ENCODE data around the gene FAM204A.

Gene FAM204A

DNA sequence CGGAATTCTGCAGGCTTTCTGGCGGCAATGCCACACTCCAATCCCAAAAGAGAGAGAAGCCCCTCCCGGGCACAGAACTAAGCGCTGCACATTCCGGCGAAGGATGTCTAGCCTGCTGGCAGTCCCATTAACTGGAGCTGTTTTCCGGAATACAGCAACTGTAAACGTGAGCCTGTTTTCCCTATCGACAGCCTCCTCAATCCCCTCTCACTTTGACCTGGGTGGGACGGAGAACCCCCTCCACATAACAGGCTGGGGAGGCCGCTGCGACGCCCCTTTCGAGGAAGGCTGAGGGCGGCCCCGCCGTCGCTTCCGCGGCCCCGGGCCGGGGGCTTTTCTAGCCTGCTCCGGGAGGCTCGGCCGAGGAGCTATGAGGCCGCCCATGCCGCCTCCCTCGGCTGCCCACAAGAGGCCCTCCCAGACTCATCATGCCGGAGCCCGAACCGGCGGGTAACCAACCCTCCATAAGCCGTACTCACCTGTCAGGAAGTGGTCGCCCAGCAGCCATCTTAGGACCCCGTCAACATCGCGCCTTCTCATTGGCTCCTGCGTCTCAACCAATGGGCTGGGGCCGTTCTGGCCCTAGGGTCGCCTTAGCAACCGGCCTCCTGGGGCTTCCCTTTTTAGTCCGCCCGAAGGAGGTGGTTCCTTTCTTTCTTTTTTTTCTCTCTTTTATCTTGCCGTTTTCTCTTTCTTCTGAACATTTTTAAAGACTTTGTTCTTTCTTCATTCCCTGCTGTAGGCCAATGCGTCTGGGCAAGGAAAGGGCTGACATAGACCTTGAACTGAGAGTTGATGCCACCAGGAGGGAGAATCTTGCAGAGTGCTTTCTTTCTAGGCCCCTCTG lies at the start of gene FAM204A:
FAM204A (minus strand) TSS at position 534 of the 847 bp plus-strand sequence. CDS start 5,909 bp downstream, outside the sequence.
- DNase-seq (ENCODE audit: insufficient read length, low spot score) (peak; percentile 89), FAIRE-seq (peak; percentile 99)

DNA sequence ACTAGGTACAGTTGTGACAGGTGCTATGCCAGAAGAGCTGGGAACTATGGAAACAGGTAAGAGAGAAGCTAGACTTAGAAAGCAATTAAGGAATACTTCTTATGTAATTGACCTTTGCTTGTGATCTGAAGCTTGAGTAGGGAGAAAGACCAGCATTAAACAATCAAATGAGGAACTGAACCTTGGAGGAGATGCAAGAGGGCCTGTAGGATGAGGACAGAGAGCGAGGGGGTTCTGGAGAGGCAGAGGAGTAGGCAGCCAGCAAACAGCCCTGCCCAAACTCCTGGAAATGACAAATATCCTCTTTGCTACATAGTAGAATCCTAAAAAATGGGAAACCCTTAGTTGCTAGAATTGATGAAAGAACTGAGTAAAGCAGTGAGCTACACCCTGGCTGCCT lies 41.6 kb upstream of the FAM204A start:
- no peak for FAIRE-seq
- no peak for DNase-seq (ENCODE audit: insufficient read length, low spot score)

- DNase-seq (ENCODE audit: insufficient read length, low spot score) = no peak
- no peak for FAIRE-seq
Measured at GRCh38 chr10:118383063-118383689, 41.1 kb upstream of the FAM204A start.

DNA sequence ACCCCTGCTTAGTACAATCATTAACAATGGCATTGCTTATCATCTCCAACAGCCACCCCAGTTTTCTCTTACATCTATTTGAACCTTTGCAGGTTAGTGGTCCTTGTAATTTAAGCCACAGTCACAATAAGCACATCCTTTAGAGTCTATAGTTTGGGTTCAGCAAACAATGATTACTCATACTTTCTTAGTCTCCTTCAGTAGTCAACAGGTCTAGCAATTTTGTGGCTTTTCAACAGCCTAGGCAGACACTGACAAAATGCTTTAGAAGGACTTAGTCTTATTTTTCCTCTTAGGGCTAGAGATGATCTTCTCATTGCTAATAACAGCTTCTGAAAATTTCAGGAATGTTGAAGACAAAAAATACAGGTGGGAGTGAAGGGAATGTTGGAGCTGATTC lies 32.3 kb upstream of the FAM204A start:
- FAIRE-seq (no peak), DNase-seq (ENCODE audit: insufficient read length, low spot score) (no peak)

GRCh38 chr10:118373786-118374185 lies 31.7 kb upstream of the FAM204A start:
- no peak for FAIRE-seq
- DNase-seq (ENCODE audit: insufficient read length, low spot score) = no peak

DNA sequence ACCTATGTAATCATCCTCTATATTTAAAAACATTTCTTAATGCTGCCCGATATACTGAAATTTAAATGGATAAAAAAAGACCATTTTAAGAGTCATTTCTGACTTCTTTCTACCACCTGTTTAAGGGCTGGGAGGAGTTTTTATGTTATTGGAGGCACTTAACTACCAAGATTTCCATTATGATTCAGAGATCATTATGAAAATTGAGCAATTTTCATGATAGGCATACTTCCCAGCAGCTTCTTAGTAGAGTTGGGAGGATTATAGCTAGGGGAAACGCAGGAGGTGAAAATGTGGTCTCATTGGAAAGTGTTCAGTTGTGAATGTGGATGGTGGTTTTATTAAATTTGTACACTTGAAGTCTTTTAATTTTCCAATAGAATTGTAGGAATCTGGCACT lies 28.4 kb upstream of the FAM204A start:
- FAIRE-seq = no peak
- DNase-seq (ENCODE audit: insufficient read length, low spot score) = no peak

DNA sequence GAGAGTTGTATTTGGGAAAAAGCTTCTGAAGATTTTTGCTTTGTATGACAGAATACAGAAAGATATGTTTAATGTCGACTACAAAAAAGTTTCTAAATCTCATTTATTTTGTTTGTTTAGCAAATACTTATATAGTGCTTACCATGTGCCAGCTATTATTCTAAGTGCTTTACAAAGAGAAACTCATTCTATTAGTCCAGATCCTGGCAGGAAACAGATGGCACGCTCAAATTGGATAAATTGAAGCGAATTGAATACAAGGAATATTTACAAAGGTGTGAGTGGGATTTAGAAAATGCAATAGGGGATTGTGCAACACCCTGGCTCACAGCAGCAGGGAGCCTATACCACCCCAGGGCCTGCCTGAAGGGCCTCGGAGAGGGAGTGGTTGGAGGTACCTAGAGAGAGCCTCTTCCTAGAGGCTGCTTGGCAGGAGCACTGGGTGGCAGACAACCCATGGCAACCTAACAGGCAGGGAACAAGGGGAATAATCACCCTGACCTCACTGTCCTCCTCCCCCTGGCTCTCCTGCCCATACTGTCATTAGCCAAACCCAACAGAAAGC lies 27.6 kb upstream of the FAM204A start:
- DNase-seq (ENCODE audit: insufficient read length, low spot score) = no peak
- FAIRE-seq = no peak

DNA sequence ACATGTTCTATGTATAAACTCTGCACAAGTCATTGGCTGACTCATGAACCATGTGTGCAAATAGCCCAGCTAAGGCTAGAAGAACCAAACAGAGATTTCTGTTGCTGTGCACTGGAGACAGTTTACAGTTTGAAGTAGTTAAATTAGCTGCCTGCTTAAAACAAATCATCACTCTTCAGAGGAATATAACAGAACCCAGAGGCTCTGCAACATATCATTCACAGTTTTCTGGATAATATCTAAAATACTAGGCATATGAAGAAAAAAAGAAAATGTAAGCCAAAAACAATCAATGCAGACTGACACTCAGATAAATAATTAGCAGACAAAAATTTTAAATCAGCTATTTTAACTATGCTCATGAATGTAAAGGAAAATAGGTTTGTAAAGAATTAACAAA lies 23.6 kb upstream of the FAM204A start:
- no peak for FAIRE-seq
- no peak for DNase-seq (ENCODE audit: insufficient read length, low spot score)

DNA sequence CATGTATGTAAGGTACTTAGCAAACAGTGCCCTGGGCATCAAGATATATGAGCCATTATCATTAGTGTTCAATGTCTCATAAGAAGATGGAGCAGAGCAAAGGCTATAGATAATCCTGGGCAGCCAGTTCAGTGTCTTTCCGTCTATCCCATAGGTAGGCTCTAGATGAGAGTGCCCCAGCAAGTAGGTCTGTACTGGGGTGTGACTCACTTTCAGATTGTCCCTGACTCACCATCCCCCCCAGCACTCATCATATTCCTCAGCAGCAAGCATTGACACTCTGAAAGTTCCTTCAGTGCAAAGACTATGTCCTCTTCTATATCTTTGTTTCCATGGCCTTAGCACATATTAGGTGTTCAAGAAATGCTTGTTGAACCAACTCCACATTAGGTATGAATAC lies 20.0 kb upstream of the FAM204A start:
- no peak for DNase-seq (ENCODE audit: insufficient read length, low spot score)
- no peak for FAIRE-seq

DNA sequence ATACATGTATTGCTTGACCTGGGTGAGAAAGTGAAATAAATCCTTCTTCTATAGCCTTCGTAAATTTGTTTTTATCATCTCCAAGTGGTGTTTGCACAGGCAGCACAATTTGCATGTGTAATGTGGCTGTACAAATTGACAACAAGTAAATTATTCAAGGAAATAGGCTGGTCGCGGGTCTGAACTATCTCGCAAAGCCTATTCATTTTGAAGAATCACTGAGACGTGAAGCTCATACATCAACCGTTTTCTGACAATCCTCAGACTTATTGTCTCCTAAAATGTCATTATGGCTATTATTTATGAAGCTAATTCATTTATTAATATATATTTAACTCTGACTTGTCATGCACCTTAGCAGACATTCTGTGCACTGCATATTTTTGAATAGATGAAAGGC lies 16.2 kb upstream of the FAM204A start:
- DNase-seq (ENCODE audit: insufficient read length, low spot score) (no peak), FAIRE-seq (no peak)

DNA sequence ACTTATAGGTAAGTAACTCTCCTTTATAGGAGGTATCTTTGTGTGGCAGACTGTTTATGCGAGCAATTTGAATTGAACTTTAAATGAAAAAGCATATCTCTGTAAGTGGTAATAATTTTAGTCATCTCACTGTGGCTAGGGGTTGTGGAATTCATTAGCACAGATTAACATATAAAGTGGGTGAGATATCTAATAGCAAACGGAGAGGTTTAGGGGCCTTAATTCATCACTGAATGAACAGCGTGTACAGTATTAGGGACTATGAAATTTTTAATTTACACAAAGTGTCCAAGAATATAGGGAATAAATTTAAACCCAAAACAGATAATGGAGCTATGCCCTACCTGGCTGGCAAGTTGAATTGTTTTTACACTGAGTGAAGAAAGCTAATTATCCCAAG lies 15.7 kb upstream of the FAM204A start:
- no peak for DNase-seq (ENCODE audit: insufficient read length, low spot score)
- FAIRE-seq = no peak

DNA sequence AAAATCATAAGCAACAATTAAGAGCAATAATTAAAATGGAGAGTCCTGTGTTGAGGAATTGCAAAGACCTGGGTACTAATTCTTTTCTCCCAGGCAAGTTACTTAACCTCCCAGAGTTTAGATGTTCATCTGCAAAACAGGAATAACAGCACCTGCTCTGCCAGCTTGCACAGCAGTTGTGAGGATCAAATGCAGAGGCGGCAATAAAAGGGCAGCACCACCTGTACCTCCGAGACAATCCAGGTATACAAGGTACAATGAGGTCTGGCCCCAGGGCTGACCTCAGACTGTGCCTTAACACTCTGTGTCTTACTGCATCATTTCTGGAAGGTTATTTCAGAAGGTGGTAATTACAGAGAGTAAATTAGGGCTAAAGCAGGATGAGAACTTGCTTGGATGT lies 14.5 kb upstream of the FAM204A start:
- FAIRE-seq (no peak), DNase-seq (ENCODE audit: insufficient read length, low spot score) (no peak)

- FAIRE-seq (no peak), DNase-seq (ENCODE audit: insufficient read length, low spot score) (no peak)
Measured at GRCh38 chr10:118355234-118355633, 13.1 kb upstream of the FAM204A start.

- FAIRE-seq = no peak
- DNase-seq (ENCODE audit: insufficient read length, low spot score) = no peak
Measured at GRCh38 chr10:118349235-118349634, 7.1 kb upstream of the FAM204A start.

- no peak for FAIRE-seq
Measured at GRCh38 chr10:118343549-118343948, 1.4 kb upstream of the FAM204A start.

GRCh38 chr10:118343115-118343514 lies 991 bp upstream of the FAM204A start:
- peak; percentile 59 for FAIRE-seq
- DNase-seq (ENCODE audit: insufficient read length, low spot score) = no peak

More at GRCh38 chr10:118343549-118343948, 1.4 kb upstream of the FAM204A start:
- DNase-seq (ENCODE audit: insufficient read length, low spot score) = no peak

DNA sequence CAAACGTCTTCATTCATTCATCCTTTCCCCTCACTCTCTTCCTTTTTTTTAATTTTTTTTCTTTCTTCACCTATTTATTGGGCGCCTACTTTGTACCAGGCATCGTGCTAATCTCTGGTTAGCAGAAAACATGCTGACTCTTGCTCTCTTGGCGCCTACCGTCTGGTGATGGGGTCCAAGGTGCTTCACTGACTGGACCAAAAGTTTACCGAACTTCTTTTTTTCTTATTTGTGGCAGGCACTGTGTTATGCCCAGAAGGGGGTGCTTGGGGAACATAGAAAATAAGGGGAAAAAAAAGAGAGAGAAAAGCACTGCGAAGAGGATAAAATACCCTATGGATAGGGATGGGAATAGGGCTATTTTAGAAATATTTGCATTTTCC lies 505 bp upstream of the FAM204A start:
- DNase-seq (ENCODE audit: insufficient read length, low spot score) = no peak

DNA sequence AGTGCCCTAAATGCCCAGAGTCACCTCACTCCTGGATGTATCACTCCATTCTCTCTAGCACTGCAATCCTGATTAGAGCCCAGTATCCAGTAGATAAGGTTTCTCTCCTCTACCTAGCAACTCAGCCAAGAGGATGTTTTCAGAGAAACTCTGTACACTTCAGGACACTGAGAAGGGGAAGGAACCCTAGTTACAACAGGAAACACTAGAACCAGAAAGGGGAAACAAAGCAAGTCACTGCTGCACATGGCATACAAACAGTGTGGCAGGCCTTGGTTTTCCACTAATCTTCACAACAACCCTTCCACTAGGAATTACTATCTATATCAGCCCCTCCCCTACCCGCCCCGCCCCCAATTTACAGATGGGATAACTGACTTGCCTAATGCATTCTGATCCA lies 1.6 kb downstream of the FAM204A start:
- DNase-seq (ENCODE audit: insufficient read length, low spot score) (no peak), FAIRE-seq (peak; percentile 71)

More for the DNA sequence above, 505 bp upstream of the FAM204A start:
- FAIRE-seq = peak; percentile 35

DNA sequence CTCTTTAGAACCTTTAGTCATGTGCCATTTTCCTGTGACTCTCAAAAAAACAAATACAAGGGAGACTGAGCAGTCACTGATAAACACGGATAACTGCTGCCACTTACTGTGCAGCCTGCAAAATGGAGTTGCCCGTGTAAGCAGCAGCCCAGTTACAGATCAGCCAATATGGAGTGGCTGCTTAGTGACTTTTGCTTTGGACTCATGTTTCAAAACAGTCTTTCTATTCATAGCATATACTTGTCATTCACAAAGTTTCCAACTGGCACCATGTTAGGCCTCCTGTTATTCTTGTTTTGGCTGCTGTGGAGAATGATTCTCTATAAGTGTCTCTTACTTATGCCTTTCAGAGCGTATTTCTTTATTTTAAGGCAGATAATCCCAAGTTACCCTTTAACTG lies 3.0 kb downstream of the FAM204A start:
- FAIRE-seq (no peak), DNase-seq (ENCODE audit: insufficient read length, low spot score) (no peak)

DNA sequence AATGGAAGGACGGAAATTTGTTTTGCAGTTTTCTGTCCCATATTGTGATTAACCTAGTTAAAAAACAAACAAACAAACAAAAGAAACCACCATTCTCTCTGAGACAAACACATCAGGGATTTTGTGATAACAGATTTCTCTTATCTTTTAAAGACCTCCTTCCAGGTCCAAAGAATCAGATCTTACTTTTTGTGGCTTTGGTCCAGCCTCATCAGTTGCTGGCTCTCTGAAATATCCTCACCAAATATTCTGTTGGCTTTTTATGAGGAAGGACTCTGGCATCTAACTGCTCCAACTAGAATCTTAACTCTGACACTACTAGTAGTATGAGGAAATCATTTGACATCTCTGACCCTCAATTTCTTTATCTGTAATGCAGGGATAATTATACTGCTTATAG lies 4.8 kb downstream of the FAM204A start:
- FAIRE-seq (peak; percentile 62), DNase-seq (ENCODE audit: insufficient read length, low spot score) (no peak)

DNA sequence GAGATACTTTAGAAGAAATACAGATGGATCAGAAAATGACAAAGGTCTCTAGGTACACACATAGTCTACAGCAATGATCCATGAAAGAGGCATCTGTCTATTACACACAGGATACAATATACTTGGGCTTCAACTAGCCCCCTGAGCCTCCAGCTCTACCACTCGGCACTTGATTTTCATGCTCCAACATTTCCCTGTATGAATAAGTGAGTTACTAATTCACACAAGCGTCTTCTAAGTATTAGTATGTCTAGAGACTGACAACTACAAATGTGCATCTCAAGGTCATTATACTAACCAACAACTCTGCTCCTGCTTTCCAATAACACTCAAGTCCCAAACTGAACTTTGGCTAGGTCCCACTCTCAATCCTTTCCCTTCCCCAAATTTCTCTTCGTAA lies 8.3 kb downstream of the FAM204A start:
- FAIRE-seq (no peak), DNase-seq (ENCODE audit: insufficient read length, low spot score) (no peak)

Measured in GM19239 (cell line).